ENCODE measurements around the gene ADAM22.

ADAM22 gene

DNA sequence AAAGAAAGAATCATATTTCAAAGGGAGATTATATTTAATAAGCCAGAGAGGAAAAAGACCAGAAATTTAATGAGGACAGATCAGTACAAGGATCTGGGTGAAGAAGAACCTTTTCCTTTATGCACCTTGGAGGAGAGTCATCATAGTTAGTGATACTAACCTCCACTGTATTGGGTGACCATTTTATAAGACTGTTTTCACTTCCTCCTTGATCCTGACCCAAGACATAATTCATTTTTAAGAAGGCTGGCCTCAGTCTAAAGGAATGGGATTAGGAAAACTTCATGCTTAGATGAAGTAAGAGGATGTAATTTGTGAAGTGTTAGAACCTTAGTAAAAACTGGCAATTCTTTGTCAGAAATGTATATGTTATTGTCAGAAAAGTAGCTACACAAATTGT lies 68.6 kb downstream of the ADAM22 start:
- no peak overlapping the region for H3K4me3 ChIP-seq
- TF ChIP-seq, protein P1, sequence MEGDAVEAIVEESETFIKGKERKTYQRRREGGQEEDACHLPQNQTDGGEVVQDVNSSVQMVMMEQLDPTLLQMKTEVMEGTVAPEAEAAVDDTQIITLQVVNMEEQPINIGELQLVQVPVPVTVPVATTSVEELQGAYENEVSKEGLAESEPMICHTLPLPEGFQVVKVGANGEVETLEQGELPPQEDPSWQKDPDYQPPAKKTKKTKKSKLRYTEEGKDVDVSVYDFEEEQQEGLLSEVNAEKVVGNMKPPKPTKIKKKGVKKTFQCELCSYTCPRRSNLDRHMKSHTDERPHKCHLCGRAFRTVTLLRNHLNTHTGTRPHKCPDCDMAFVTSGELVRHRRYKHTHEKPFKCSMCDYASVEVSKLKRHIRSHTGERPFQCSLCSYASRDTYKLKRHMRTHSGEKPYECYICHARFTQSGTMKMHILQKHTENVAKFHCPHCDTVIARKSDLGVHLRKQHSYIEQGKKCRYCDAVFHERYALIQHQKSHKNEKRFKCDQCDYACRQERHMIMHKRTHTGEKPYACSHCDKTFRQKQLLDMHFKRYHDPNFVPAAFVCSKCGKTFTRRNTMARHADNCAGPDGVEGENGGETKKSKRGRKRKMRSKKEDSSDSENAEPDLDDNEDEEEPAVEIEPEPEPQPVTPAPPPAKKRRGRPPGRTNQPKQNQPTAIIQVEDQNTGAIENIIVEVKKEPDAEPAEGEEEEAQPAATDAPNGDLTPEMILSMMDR (IDR thresholded peaks at IDR 0.05), result no peak
- no peak overlapping the region for H3K27ac ChIP-seq
- no peak for DNase-seq (ENCODE audit: low spot score)

DNA sequence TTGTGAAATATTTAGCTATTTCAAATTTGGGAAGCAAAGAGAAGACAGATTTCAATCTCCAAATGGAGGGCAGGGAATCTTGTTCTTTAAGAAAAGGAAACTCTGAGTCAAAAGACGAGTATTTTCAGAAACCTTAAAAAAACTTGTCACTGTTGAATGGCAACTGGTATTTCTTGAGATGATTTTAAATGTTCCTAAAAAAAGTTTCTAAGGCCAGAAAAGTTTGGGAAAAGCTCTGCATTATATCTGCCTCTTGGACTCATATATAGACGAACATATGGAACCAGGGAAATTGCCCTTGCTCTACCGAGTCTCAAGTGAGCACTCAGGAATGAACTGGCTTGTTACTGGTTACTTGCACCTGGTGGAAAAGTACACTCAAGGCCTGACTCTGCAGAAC lies 69.5 kb downstream of the ADAM22 start:
- TF ChIP-seq, protein P1 (IDR thresholded peaks at IDR 0.05), result no peak
- Histone ChIP-seq H3K4me3 (no peak overlapping the region), H3K27ac (no peak overlapping the region)
- no peak for DNase-seq (ENCODE audit: low spot score)

DNA sequence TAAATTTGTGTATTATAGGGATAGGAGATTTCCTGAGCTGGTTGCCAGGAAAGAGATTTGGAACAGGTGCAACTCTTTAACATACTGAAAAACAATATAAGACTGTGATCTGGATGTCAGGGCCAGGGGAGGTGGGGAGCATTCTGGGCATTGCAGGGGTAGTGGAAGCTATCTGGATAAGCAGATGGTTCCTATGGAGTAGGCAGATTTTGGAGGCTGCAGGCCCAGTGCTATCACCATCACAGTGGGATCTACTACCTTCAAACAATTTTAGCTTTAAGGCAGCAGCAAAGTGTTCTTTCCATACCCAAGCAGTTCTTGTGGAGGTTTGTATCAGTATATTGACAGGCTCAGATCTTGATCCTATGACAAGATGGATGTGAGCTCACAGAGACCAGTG lies 71.1 kb downstream of the ADAM22 start:
- Histone ChIP-seq H3K27ac (no peak overlapping the region), H3K4me3 (no peak overlapping the region)
- TF ChIP-seq, protein P1 (IDR thresholded peaks at IDR 0.05), result no peak
- no peak for DNase-seq (ENCODE audit: low spot score)

DNA sequence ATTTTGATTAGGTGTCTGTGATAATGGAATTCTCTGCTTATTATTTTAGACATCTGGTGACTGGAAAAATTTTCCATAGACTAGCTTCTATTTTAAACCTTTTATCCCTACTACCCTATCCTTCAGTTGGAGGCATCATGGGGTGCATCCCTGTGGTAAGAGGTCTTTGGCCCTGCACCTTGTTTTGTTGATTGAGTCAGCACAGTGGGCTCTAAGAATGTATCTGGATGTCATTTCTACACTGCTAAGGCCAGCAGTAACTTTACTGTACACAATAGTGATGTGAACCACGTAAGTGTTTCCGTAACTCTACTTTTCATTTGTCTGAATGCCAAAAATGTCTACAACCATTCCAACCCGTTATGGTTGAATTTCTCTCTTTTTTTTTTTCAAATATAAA lies 75.6 kb downstream of the ADAM22 start:
- no peak overlapping the region for H3K27ac ChIP-seq
- DNase-seq (ENCODE audit: low spot score), result no peak
- TF ChIP-seq, protein P1 (IDR thresholded peaks at IDR 0.05), result no peak
- H3K4me3 ChIP-seq, result no peak overlapping the region

DNA sequence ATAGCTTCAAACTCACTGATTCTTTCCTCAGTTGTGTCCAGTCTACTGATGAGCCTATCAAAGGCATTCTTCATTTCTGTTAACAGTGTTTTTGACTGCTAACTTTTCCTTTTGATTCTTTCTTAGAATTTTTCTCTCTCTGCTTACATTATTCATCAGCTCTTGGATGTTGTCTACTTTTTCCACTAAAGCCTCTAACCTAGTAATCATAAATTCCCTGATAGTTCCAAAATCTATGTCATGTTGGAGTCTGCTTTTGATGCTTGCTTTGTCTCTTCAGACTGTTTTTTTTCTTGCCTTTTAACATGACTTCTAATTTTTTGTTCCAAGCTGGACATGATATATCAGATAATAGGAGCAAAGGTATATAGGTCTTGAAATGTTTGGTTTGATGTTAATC lies 78.0 kb downstream of the ADAM22 start:
- no peak overlapping the region for H3K4me3 ChIP-seq
- no peak overlapping the region for H3K27ac ChIP-seq
- TF ChIP-seq, protein P1 (IDR thresholded peaks at IDR 0.05), result no peak
- DNase-seq (ENCODE audit: low spot score), result no peak

DNA sequence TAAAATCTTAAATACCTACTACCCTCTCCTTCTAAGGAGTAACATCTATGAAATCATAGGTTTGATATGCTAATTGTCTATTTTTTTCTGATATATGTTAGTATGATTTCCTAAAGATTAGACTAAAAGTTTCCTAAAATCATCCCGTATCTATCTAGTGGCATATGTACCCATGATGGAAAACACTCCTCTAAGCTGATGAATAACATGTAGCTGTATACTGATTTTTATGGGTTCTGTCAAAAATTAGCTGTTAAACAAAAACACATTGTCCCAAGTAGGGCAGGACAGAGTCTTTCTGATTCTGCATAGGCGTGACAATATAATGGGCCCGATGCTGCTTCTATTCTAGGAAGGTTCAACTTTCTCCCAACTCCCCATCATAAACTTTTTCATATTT lies 79.9 kb downstream of the ADAM22 start:
- H3K27ac ChIP-seq, result no peak overlapping the region
- no peak for DNase-seq (ENCODE audit: low spot score)
- H3K4me3 ChIP-seq, result no peak overlapping the region
- TF ChIP-seq, protein P1 (IDR thresholded peaks at IDR 0.05), result no peak

DNA sequence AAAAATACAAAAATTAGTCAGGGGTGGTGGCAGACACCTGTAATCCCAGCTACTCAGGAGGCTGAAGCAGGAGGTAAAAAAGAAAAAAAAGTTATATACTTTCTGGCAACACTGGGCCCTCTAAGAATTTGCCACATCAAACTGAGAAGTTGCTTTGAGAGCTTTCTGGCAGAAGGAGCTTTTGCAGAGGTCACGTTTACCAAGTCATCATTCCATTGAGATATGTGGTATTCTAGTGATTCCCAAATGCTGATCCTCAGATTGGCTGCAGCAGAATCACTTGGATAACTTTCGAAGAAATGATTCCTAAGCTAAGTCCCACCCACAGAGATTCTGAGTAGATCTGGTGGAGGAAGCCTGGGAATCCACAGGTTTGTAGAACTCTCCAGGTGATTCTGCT lies 80.5 kb downstream of the ADAM22 start:
- Histone ChIP-seq H3K4me3 (no peak overlapping the region), H3K27ac (no peak overlapping the region)
- no peak for DNase-seq (ENCODE audit: low spot score)
- TF ChIP-seq, protein P1 (IDR thresholded peaks at IDR 0.05), result no peak
